ENCODE results near the gene ST6GALNAC6.

Gene ST6GALNAC6

GRCh38 chr9:127844821-127845359 lies 54.5 kb downstream of the ST6GALNAC6 start:
- Histone ChIP-seq H4K20me1 (ENCODE audit: insufficient read depth, low read length, poor library complexity, severe bottlenecking) (no peaks in the 10 kb centered on the region), H3K36me3 (ENCODE audit: insufficient read depth, low read length) (no peaks in the 10 kb centered on the region), H3F3A (ENCODE audit: low read depth) (no peaks in the 10 kb centered on the region), H3K9me2 (replicated peaks; ENCODE audit: low read depth, low read length) (no peaks in the 10 kb centered on the region), H3K9me3 (ENCODE audit: insufficient read depth, low read depth, low read length) (no peaks in the 10 kb centered on the region; the same call in 1 of the 2 replicates), H3K4me1 (ENCODE audit: insufficient read depth, low read length, poor library complexity, severe bottlenecking) (no peaks in the 10 kb centered on the region), H3K4me3 (ENCODE audit: low read length, poor library complexity, severe bottlenecking) (no peak overlapping the region), H3K79me2 (ENCODE audit: insufficient read depth, low read length) (no peaks in the 10 kb centered on the region), H3K27me3 (ENCODE audit: insufficient read depth, low read length, poor library complexity, severe bottlenecking) (no peaks in the 10 kb centered on the region), H3K9ac (ENCODE audit: low read depth, low read length, poor library complexity, severe bottlenecking) (no peak overlapping the region), H3K4me2 (ENCODE audit: low read depth, low read length, poor library complexity, severe bottlenecking) (no peak overlapping the region), H2AFZ (ENCODE audit: low read length) (no peak overlapping the region)
- TF ChIP-seq EZH2phosphoT487 (IDR thresholded peaks at IDR 0.05; ENCODE audit: borderline replicate concordance) = no peak
- TF ChIP-seq, protein P1, sequence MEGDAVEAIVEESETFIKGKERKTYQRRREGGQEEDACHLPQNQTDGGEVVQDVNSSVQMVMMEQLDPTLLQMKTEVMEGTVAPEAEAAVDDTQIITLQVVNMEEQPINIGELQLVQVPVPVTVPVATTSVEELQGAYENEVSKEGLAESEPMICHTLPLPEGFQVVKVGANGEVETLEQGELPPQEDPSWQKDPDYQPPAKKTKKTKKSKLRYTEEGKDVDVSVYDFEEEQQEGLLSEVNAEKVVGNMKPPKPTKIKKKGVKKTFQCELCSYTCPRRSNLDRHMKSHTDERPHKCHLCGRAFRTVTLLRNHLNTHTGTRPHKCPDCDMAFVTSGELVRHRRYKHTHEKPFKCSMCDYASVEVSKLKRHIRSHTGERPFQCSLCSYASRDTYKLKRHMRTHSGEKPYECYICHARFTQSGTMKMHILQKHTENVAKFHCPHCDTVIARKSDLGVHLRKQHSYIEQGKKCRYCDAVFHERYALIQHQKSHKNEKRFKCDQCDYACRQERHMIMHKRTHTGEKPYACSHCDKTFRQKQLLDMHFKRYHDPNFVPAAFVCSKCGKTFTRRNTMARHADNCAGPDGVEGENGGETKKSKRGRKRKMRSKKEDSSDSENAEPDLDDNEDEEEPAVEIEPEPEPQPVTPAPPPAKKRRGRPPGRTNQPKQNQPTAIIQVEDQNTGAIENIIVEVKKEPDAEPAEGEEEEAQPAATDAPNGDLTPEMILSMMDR (conservative IDR thresholded peaks at IDR 0.05; ENCODE audit: low read length) = no peak

DNA sequence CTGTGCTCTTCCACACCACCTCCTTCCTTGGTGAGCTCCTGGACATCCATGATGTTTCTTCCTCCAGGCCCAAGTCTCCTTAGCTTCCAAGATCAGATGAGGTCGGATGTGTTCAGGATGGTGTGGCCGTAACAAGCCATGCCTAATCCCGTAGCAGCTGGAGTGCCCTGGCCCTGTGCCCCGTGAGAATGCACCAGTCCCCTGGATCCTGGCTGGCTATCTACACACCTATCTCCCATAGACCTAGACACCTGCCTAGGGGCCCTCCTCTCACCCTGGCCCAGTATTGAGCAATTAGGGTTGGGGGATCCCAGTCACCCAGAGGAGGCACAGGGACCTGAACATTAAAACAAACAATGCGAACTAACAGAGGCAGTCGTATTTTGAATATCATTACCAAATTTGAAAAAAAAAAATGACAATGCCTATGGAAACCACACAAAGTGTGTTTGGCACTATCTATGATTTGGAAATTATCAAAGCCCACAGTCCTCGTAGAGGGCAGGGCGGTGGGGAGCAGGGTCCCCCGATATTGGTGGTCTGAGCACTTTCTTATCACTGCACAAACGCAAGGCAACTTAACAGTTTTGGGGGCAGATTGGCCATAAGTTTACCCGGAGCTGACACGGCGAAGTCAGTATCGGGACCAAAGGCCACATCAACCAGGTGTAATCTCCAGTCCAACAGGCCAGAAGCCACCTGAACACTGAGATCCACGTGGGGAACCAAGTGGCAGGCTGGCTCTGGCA lies 58.1 kb downstream of the ST6GALNAC6 start:
- no peak for TF ChIP-seq EZH2phosphoT487 (IDR thresholded peaks at IDR 0.05; ENCODE audit: borderline replicate concordance)
- Histone ChIP-seq H3K36me3 (ENCODE audit: insufficient read depth, low read length) (no peaks in the 10 kb centered on the region), H3K4me3 (ENCODE audit: low read length, poor library complexity, severe bottlenecking) (no peak overlapping the region), H3K27me3 (ENCODE audit: insufficient read depth, low read length, poor library complexity, severe bottlenecking) (no peaks in the 10 kb centered on the region), H3K4me2 (ENCODE audit: low read depth, low read length, poor library complexity, severe bottlenecking) (no peak overlapping the region), H3K9me3 (ENCODE audit: insufficient read depth, low read depth, low read length) (no peaks in the 10 kb centered on the region), H3K9ac (ENCODE audit: low read depth, low read length, poor library complexity, severe bottlenecking) (no peak overlapping the region), H3F3A (ENCODE audit: low read depth) (no peaks in the 10 kb centered on the region), H3K9me2 (replicated peaks; ENCODE audit: low read depth, low read length) (no peaks in the 10 kb centered on the region), H4K20me1 (ENCODE audit: insufficient read depth, low read length, poor library complexity, severe bottlenecking) (no peaks in the 10 kb centered on the region), H2AFZ (ENCODE audit: low read length) (no peak overlapping the region), H3K4me1 (ENCODE audit: insufficient read depth, low read length, poor library complexity, severe bottlenecking) (peaks cover 3% of the 10 kb centered on the region), H3K79me2 (ENCODE audit: insufficient read depth, low read length) (no peaks in the 10 kb centered on the region)

DNA sequence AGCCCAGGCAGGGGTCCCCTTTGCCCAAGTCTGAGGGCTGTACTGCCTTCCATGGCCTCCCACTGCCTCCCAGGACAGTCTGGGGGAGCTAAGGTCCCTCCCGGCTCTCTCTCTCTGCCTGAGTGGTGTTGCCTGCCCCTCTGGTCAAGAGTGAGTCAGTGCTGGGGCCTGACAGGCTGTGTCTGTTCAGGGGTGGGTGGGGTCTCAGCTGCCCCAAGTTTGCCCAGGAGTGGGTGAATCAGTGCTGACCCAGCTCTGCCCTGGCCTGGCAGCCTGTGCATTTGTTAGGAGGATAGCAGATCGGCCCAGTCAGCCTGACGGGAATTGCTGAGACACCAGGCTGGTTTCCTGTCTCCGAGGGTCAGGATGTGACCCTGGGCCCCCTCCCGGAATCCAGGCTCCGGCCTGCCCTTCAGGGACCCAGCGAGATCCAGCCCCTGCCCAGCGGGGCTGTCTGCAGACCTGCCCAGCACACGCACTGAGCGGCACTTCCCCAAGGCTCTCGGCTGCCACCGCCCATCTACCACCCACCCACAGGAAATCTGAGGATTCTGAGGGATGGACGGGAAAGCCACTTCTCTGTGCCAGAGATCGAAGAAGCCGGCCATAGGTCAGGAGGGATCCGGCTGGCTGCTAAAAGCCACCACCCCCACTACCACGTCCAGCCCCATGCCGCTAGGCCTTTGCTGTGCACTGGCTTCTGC lies 60.9 kb downstream of the ST6GALNAC6 start:
- Histone ChIP-seq H3K9me2 (replicated peaks; ENCODE audit: low read depth, low read length) (no peaks in the 10 kb centered on the region), H3K4me2 (ENCODE audit: low read depth, low read length, poor library complexity, severe bottlenecking) (no peak overlapping the region), H4K20me1 (ENCODE audit: insufficient read depth, low read length, poor library complexity, severe bottlenecking) (no peaks in the 10 kb centered on the region), H3K36me3 (ENCODE audit: insufficient read depth, low read length) (no peaks in the 10 kb centered on the region), H3K9ac (ENCODE audit: low read depth, low read length, poor library complexity, severe bottlenecking) (no peak overlapping the region), H3K9me3 (ENCODE audit: insufficient read depth, low read depth, low read length) (no peaks in the 10 kb centered on the region), H3K79me2 (ENCODE audit: insufficient read depth, low read length) (no peaks in the 10 kb centered on the region), H3K4me1 (ENCODE audit: insufficient read depth, low read length, poor library complexity, severe bottlenecking) (peaks cover 11% of the 10 kb centered on the region), H3K4me3 (ENCODE audit: low read length, poor library complexity, severe bottlenecking) (no peak overlapping the region), H2AFZ (ENCODE audit: low read length) (no peak overlapping the region), H3K27me3 (ENCODE audit: insufficient read depth, low read length, poor library complexity, severe bottlenecking) (no peaks in the 10 kb centered on the region), H3F3A (ENCODE audit: low read depth) (no peaks in the 10 kb centered on the region)
- no peak for TF ChIP-seq EZH2phosphoT487 (IDR thresholded peaks at IDR 0.05; ENCODE audit: borderline replicate concordance)
- TF ChIP-seq, protein P1 (conservative IDR thresholded peaks at IDR 0.05; ENCODE audit: low read length) = no peak

Measured in Loucy (cell line).